GM23248 (cell line): ENCODE results near the gene GTF2IRD1. TPM values are rescaled to one million over a fixed set of nuclear protein-coding genes. Genes with fewer than 3 reads are reported as not detected.

ENCODE experiments used
- DNase-seq: peaks from one replicate; pipeline ENCODE4 v3.0.0-alpha.2; 2015
- H2AFZ ChIP-seq: fragments of 200-600 bp; sonication (generic); 2 replicates; pipeline ENCODE4 v1.6.1; 2016; ENCODE audit warnings: antibody characterized with exemption
- H3F3A ChIP-seq: fragments of 200-600 bp; sonication (generic); 2 replicates; pipeline ENCODE4 v1.6.1; 2016; ENCODE audit warnings: mild to moderate bottlenecking, antibody characterized with exemption, mixed run types; ENCODE audit not compliant: insufficient read depth
- H3K27ac ChIP-seq: fragments of 200-600 bp; sonication (generic); 2 replicates; pipeline ENCODE4 v1.5.1; 2016; ENCODE audit warnings: mild to moderate bottlenecking
- H3K27me3 ChIP-seq: fragments of 200-600 bp; sonication (generic); replicated peaks from 2 replicates; pipeline ENCODE4 v1.6.1; 2016; ENCODE audit warnings: mild to moderate bottlenecking; ENCODE audit not compliant: insufficient read depth
- H3K36me3 ChIP-seq: fragments of 200-600 bp; sonication (generic); 2 replicates; pipeline ENCODE4 v1.6.1; 2016; ENCODE audit warnings: low read depth, mild to moderate bottlenecking
- H3K4me1 ChIP-seq: fragments of 200-600 bp; sonication (generic); 2 replicates; pipeline ENCODE4 v1.6.1; 2016; ENCODE audit warnings: mild to moderate bottlenecking; ENCODE audit not compliant: insufficient read depth
- H3K4me2 ChIP-seq: fragments of 200-600 bp; sonication (generic); one replicate; pipeline ENCODE4 v1.6.1; 2016; ENCODE audit warnings: mild to moderate bottlenecking; ENCODE audit not compliant: unreplicated experiment
- H3K4me3 ChIP-seq: fragments of 200-600 bp; sonication (generic); 2 replicates; pipeline ENCODE4 v1.5.1; 2016; ENCODE audit warnings: mild to moderate bottlenecking
- H3K79me2 ChIP-seq: fragments of 200-600 bp; sonication (generic); 2 replicates; pipeline ENCODE4 v1.6.1; 2016; ENCODE audit warnings: mild to moderate bottlenecking; ENCODE audit not compliant: insufficient read depth
- H3K9ac ChIP-seq: fragments of 200-600 bp; sonication (generic); 2 replicates; pipeline ENCODE4 v1.6.1; 2016; ENCODE audit warnings: mild to moderate bottlenecking
- H3K9me2 ChIP-seq: fragments of 200-600 bp; sonication (generic); 2 replicates; pipeline ENCODE4 v1.6.1; 2016; ENCODE audit warnings: mixed run types, mild to moderate bottlenecking, moderate library complexity; ENCODE audit not compliant: insufficient read depth
- H3K9me3 ChIP-seq: fragments of 200-600 bp; sonication (generic); one replicate; pipeline ENCODE4 v1.6.1; 2017; ENCODE audit warnings: low read depth
- H4K20me1 ChIP-seq: fragments of 200-600 bp; sonication (generic); 2 replicates; pipeline ENCODE4 v1.6.0; 2016; ENCODE audit not compliant: insufficient read depth
- EZH2 ChIP-seq: fragments of 200-600 bp; sonication (generic); IDR thresholded peaks from 2 replicates; pipeline ENCODE4 v1.6.1; 2018; ENCODE audit warnings: antibody characterized with exemption, mild to moderate bottlenecking; ENCODE audit not compliant: insufficient read depth, poor library complexity, severe bottlenecking
- EZH2phosphoT487 ChIP-seq: fragments of 200-600 bp; sonication (generic); IDR thresholded peaks from 2 replicates; pipeline ENCODE4 v1.6.1; 2018; ENCODE audit warnings: antibody characterized with exemption, moderate library complexity, mild to moderate bottlenecking, low read depth; ENCODE audit not compliant: insufficient read depth
- WGBS, 2 experiments: methylation state at CpG; one replicate each; pipeline ENCODE4 v1.1.6; 2015 to 2017; ENCODE audit warnings: low lambda C conversion rate in 2 of 2, low coverage in 1 of 2; ENCODE audit errors: missing lambda C conversion rate in 2 of 2; 5-methylcytosine and 5-hydroxymethylcytosine counted together
- in situ Hi-C: fragments of 300-500 bp; cut with MboI; formaldehyde crosslinking; loops from 2 replicates; pipeline ENCODE4 v1.15.0; 2020
- polyA plus RNA-seq: library from polyadenylated mRNA; unstranded; fragments of >200 nt; fragmentation: Nextera tagmentation; extraction: Ambion mirVana; gene quantifications from 2 replicates; pipeline ENCODE4 v1.2.1, GENCODE V29; 2016
- total RNA-seq: library from RNA; depleted of rRNA; stranded (reverse); fragments of >200 nt; shearing (Covaris generic); gene quantifications from 2 replicates; pipeline ENCODE4 v1.2.3, GENCODE V29; 2014

Gene GTF2IRD1
- total and polyA plus RNA-seq, 2 experiments from 2014 or later = 3.7 to 6.6 TPM

DNA sequence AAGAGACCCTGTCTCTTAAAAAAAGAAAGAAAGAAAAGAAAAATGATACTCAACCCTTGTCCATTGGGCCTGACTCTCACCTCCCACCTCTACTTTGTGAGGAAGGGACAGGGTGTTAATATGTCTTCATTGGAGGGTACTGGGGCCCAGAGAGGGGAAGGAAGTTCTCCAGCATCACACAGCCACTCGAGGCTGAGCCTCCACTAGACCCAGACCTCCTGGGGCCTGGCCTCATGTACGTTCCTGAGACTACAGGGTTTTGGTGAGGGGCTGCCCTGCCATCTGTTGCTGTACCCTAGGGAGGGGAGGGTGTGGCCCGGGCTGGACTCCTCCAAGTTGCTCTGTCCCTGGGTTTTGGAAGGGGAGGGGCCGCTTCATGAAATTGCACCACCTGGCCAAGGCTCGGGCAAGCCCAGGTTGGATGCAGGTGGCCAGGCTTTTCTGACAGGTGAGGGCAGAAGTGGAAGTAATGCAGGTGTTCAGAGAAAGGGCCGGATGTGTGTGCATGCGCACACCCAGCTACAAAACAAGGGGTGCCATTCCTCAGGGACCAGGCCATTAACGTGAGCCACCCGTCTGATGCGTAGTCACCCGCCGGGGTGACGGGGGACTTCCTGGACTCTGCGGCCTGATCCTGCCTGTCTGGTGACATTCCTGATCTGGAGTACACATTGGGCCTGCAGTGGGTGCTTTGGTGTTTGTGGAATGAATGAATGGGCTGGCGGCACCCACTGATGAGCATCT lies 21.7 kb downstream of the GTF2IRD1 start:
- in situ Hi-C loops = no loop called here
- Histone ChIP-seq H3K4me1 (peaks cover 32% of the 10 kb centered on the region), H3K4me2 (no peak overlapping the region), H3K4me3 (no peak overlapping the region), H3K9me3 (no peaks in the 10 kb centered on the region), H4K20me1 (no peaks in the 10 kb centered on the region), H2AFZ (no peak overlapping the region), H3K27ac (no peak overlapping the region), H3K9ac (no peak overlapping the region), H3K36me3 (no peaks in the 10 kb centered on the region), H3K27me3 (no peaks in the 10 kb centered on the region), H3F3A (peaks cover 8% of the 10 kb centered on the region; the same call in 1 of the 2 replicates), H3K79me2 (peaks cover 2% of the 10 kb centered on the region; the same call in 1 of the 2 replicates), H3K9me2 (no peaks in the 10 kb centered on the region)
- TF ChIP-seq EZH2phosphoT487 (no peak), EZH2 (no peak)
- DNase-seq = no peak
- 87% methylated on average over 15 of the region's 15 CpGs for WGBS, 2 experiments

DNA sequence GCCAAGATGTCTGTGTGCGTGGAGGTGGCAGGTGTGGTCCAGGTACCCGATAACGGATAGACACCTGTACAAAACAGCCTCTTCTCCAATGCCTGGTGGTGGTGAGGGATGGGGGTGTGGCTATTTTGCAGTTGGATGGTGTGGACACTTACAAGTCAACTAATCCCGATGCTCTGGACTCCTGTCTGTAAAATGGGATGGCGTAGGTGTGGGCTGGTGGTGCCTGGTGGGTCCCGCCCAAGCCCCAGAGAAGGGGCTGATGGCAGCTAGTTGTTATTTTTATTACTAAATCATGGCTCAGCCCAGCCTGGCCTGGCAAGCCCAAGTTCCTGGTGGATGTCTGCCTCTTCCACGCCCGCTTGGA lies 22.3 kb downstream of the GTF2IRD1 start:
- 82 to 87% methylated on average over 8 of the region's 8 CpGs for WGBS, 2 experiments
- no peaks in the 10 kb centered on the region; the same call in 1 of the 2 replicates for H3K79me2 ChIP-seq
- H3K27ac ChIP-seq = no peak overlapping the region
- peaks cover 37% of the 10 kb centered on the region for H3K4me1 ChIP-seq
- peak; percentile 22 for DNase-seq
- no peaks in the 10 kb centered on the region for H3K9me2 ChIP-seq
- peaks cover 12% of the 10 kb centered on the region; the same call in 1 of the 2 replicates for H3F3A ChIP-seq
- in situ Hi-C loops = no loop called here
- no peaks in the 10 kb centered on the region for H3K27me3 ChIP-seq
- H3K36me3 ChIP-seq = no peaks in the 10 kb centered on the region
- H3K4me3 ChIP-seq = no peak overlapping the region
- no peaks in the 10 kb centered on the region for H4K20me1 ChIP-seq
- no peak for TF ChIP-seq EZH2phosphoT487
- TF ChIP-seq EZH2 = no peak
- H3K9ac ChIP-seq = no peak overlapping the region
- no peaks in the 10 kb centered on the region for H3K9me3 ChIP-seq
- no peak overlapping the region for H2AFZ ChIP-seq
- H3K4me2 ChIP-seq = no peak overlapping the region

DNA sequence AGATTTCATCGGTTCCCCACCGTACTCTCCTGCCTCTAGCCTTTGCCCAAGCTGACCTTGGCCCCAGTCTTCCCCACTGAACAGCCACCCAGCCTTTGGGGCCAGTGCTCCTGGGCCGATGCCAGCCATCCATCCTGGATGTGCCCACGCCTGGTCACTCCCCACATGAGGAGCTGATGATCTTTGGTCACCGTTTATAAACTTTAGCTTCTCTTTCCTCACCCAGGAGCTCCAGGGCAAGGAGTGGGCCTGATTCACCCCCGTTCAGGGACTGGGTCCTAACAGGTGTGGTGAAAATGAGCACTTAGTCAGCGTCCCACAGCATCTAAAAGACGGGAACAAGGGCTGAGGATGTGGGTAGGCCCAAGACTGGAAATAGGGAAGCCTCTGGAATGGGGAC lies 22.9 kb downstream of the GTF2IRD1 start:
- H3K9me3 ChIP-seq = no peaks in the 10 kb centered on the region
- no peak overlapping the region for H2AFZ ChIP-seq
- no peaks in the 10 kb centered on the region for H3K9me2 ChIP-seq
- WGBS, 2 experiments = 91 to 92% methylated on average over 8 of the region's 8 CpGs
- H3K4me3 ChIP-seq = no peak overlapping the region
- H3K9ac ChIP-seq = no peak overlapping the region
- no peak for DNase-seq
- no peaks in the 10 kb centered on the region for H3K27me3 ChIP-seq
- H3K36me3 ChIP-seq = no peaks in the 10 kb centered on the region
- in situ Hi-C loops = no loop called here
- H3K79me2 ChIP-seq = no peaks in the 10 kb centered on the region; the same call in 1 of the 2 replicates
- H3F3A ChIP-seq = peaks cover 18% of the 10 kb centered on the region
- TF ChIP-seq EZH2phosphoT487 = no peak
- TF ChIP-seq EZH2 = no peak
- H3K4me2 ChIP-seq = no peak overlapping the region
- H4K20me1 ChIP-seq = no peaks in the 10 kb centered on the region
- H3K4me1 ChIP-seq = peaks cover 43% of the 10 kb centered on the region
- H3K27ac ChIP-seq = no peak overlapping the region

DNA sequence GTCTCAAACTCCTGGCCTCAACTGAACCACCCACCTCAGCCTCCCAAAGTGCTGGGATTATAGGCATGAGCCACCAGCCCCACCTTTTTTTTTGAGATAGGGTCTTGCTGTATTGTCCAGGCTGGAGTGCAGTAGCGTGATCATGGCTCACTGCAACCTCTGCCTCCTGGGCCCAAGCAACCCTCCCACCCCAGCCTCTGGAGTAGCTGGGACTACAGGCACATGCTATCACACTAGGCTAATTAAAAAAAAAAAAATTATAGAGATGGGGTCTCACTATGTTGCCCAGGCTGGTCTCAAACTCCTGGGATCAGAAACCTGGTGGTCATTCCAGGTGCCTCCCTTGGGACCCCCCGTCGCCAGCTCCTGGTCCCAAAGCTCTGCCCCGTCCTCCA lies 25.0 kb downstream of the GTF2IRD1 start:
- peak overlapping the region; percentile 97 for H3K9ac ChIP-seq
- H3K27ac ChIP-seq = peak overlapping the region; percentile 98
- H3K4me1 ChIP-seq = peaks cover 59% of the 10 kb centered on the region
- H2AFZ ChIP-seq = no peak overlapping the region
- in situ Hi-C loops = no loop called here
- no peaks in the 10 kb centered on the region for H3K9me2 ChIP-seq
- peaks cover 36% of the 10 kb centered on the region for H3F3A ChIP-seq
- 80 to 81% methylated on average over 4 of the region's 4 CpGs for WGBS, 2 experiments
- H4K20me1 ChIP-seq = no peaks in the 10 kb centered on the region
- H3K9me3 ChIP-seq = no peaks in the 10 kb centered on the region
- TF ChIP-seq EZH2phosphoT487 = no peak
- no peak for TF ChIP-seq EZH2
- H3K36me3 ChIP-seq = no peaks in the 10 kb centered on the region
- H3K4me2 ChIP-seq = peak overlapping the region; percentile 76
- H3K79me2 ChIP-seq = no peaks in the 10 kb centered on the region; the same call in 1 of the 2 replicates
- H3K4me3 ChIP-seq = no peak overlapping the region
- DNase-seq = no peak
- no peaks in the 10 kb centered on the region for H3K27me3 ChIP-seq
